Activated gamma-delta T cell treated with Interleukin-2 at 50 U/mL for 16 hours (primary cell): ENCODE results near the gene RNF214.
"Not testable (repeated sequence)": the region's sequence is repeated elsewhere in the genome, so short reads cannot be mapped to it uniquely, and the experiment has no call there.

Experiments
- DNase-seq: peaks from one replicate; pipeline ENCODE4 v3.0.0-alpha.2; 2020

The RNF214 gene

DNA sequence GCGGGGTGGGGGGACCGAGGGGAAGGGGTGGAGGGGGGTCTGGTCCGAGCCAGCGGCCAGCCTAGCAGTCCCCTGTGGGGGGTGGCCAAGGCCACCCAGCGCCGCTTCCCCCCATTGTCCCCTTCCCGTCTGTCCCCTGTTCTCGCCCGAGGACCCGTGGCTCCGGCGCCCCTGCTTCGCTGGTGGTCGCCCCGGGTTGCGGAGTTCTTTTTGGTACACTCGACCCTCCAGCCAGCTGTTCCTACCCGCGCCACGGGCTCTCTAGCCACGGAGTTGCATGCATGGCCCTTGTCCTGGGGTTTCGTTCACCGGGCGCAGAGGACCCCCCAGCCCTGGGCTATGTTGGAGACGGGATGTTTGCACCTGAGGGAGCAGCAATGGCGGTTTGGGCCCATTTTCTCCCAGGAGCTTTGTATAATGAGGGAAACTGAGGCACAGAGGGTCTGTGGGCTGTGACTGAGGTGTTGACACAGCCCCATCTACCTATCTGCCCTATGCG is 489 bp downstream of the RNF214 start:
- DNase-seq: no peak

DNA sequence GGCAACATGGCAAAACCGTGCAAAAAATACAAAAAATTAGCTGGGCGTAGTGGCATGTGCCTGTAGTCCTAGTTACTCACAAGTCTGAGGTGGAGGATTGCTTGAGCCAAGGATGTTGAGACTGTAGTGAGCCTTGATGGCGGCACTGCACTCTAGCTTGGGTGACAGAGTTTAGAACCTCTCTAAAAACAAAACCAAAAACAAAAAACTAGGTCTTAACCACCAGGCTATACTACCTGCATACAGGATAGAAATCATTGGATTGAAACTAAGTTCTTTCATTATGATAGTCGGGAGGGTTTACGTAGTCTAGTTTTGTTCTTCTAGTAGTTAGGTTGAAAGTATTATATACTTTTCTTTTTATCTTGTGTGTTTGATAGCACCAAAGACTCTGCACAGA is 5.8 kb downstream of the RNF214 start:
- DNase-seq: no peak

DNA sequence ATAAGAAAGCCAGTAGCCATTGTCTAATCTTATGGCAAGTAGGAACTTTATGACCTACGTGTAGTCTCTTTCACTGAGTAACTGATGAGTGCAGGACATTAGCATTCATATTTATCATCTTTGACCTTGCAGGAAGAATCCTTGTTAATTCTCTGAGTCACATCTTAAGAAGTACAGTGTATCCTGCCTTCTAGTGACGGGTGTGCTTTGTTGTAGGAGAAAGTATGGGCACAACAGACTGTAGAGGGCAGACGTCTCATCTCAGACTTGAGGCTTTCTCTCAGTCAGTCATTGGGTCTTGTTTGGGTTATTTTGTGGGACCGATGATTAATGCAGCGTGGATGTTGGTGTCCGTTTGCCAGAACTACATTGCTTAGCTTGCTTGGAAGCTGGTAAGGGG is 6.8 kb downstream of the RNF214 start:
- no peak for DNase-seq

DNA sequence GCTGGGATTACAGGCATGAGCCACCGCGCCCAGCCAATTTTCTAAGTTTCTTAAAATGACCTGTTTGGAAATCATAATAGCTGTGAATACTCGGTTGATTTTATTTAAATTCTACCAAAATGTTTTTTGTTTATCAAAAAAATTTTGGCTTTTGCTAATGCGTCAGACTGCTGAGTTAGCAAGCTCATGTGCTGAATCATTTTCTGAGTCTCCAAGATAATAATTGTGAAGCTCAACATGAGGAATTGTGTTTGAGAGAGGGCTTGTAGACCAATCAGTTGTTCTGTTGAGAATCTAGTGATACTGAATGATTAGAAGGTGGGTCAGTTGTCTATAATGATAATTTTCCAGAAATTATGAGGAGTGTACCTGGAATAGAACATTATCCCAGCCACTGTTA is 15.9 kb downstream of the RNF214 start:
- no peak for DNase-seq

DNA sequence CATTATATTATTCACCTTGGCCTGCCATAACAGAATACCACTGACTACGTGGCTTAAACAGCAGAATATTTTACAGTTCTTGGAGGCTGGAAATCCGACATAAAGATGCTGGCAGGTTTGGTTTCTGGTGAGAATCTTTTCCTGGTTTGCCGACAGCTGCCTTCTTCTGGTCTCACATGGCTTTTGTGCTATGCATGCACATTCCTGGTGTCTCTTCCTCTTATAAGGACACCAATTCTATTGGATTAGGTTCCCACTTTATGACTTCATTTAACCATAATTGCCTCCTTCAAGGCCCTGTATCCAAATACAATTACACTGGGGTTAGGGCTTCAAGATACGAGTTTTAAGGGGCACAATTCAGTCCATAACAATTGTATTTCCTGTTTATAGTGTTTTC is 17.1 kb downstream of the RNF214 start:
- no peak for DNase-seq

DNA sequence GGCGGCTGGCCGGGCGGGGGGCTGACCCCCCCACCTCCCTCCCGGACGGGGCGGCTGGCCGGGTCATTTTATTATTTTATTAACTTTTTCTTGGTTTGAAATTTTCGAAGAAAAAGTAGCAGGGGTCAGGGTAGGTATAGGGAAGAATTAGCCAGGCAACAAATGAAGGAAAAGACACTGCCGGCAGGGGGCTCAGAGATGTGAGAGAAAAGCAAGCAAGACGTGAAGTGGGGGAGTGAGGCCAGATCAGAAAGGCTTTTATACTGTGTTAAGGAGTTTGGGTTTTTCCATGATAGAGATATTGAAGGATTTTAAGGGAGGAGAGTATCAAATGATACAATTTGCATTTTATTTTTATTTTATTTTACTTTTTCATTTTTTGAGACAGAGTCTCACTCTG is 19.0 kb downstream of the RNF214 start:
- no peak for DNase-seq

DNA sequence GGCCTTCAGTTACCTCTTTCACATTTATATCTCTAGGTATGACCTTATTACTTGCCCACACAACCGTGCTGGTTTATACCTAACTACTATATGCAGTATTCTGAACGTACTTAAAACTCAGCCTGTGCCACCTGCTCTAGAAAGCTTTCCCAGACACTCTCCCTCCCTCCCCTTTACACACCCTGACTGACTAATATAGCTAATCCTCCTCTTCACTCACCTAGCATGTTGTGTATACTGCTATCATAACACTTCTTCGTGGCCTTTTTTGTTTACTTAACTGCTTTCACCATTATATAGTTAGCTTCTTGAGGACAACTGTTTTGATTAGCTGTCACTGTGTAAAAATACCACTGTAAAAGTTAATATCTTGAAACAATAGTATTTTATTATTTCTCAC is 23.5 kb downstream of the RNF214 start:
- no peak for DNase-seq

DNA sequence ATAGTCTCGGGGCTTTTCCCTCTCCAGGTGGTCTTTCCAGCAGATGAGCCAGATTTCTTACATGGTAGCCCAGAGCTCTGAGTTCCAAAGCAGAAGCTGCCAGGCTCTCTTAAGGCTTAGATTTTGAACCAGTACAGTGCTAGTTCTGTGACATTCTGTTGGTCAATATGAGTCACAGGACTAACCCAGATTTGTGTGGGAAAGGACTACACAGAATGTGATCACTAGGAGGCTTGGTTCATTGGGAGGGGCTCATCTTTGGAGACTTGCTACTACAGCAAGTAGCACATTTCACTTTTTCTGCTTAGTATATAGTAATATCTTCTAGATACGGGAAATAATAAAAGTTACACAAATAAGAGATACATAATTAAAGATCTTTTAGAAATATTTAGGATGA is 24.1 kb downstream of the RNF214 start:
- DNase-seq: no peak

DNA sequence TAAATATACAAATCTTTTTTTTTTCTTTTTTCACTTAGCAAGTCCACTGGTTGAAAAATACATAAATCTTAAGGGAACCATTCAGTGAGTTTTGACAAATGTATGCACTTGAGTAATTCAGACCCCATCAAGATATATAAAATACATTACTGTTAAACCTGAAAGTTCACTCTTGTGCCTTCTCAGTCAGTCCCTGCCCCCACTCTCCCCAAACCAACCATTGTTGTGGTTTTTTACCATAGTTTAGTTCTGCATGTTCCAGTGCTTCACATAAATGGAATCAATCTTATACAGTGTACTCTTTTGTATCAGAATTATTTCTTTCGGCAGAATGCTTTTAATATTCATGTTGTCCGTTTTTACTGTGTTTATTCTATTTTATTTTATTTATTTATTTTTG is 26.1 kb downstream of the RNF214 start:
- DNase-seq: no peak

DNA sequence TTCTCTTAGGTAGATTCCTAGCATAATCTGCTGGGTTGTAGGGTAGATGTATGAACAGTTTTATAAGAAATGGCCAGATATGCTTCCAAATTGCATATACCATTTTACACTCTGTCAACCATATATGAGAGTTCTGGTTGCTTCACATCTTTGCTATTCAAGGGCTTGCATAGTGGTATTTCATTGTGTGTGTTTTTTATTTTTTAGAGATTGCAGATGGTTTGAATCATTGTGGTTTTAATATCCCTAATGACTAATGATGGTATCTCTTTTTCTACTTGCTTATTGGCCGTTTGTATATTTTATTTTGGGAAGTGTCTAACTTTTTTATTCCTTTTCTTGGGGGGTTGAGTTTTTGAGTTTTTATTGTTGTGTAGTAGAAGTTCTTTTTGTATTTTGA is 26.9 kb downstream of the RNF214 start:
- DNase-seq: no peak

DNA sequence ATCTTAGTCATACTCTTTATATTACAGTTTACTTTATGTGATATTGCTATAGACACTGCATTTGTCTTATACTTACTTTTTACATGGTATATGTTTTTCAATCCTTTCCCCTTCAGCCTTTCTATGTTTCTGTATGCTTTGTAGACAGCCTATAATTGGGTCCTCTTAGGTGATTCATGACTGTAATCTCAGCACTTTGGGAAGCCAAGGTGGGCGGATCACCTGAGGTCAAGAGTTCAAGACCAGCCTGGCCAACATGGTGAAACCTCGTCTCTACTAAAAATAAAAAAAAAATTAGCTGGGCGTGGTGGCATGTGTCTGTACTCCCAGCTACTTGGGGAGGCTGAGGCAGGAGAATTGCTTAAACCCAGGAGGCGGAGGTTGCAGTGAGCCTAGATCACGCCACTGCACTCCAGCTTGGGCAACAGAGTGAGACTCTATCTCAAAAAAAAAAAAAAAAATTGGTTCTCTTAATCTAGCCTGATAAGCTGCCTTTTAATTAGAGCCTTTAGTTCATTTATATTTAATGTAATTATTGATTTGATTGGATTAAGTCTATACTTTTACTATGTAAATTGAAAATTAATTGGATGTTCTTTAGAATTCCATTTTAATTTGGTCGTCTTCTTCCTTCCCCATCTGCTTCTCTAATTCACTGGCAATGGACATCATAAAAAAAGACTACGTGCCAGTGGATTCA is 32.3 kb downstream of the RNF214 start:
- not testable (repeated sequence) for DNase-seq

DNA sequence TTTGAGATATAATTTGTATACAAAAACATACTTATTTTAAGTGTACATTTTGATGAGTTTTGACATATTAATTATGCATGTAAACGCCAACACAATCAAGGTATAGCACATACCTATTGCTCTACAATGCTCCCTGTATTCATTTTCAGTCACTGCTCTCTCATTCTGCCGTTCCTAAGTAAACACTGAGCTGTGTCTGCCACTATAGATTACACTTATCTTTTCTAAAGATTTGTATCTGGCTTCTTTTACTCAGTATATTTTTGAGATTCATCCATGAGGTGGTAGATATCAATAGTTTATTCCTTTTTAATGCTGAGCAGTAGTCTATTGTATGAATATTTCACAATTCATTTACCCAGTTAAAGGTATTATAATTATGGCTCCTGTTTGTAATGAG is 33.3 kb downstream of the RNF214 start:
- no peak for DNase-seq

DNA sequence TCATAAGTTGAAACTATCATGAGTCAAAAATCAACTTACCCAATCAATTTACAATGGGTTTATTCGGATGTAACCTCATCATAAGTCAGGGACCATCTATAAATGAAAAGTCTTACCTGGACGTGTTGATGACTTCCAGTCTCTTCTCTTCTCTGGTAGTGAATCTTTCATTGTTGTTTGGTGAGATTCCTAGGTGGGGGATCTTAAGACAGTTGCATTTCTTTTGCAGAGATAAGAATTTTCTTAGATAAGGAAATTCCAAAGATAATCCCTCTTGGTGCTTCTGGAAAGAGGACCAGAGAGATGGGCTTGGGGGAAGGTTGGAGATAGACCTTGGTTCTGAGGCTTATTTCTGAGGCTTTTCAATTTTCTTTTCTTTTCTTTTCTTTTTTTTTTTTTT is 37.4 kb downstream of the RNF214 start:
- no peak for DNase-seq

DNA sequence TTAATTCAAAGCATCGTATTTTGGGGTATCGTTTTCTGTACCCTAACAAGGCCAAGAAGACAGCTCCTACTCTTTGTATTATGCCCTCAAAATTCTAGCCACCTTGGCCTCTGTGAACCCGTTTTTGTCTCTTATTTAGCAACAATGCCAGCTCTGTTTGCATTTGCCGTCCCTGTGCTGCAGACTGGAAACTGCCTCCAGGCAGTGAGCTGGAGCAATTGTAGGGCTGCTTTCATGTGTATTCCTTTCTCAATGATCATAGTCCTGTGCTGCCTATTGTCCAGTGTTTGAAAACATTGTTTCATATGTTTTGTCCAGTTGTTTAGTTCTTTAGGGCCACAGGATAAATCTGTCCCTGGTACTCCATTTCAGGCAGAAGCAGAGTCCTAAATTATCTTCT is 38.7 kb downstream of the RNF214 start:
- DNase-seq: no peak

DNA sequence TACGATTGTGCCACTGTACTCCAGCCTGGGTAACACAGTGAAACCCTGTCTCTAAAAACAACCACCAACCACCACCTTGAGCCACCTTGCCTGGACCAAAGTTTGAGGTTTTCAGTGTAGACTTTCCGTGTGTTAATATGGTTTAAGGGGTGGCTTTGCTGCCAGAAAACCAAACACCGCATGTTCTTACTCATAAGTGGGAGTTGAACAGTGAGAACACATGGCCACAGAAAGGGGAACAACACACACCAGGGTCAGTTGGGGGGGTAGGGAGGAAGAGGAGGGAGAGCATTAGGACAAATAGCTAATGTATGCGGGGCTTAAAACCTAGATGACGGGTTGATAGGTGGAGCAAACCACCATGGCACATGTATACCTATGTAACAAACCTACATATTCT is 39.7 kb downstream of the RNF214 start:
- not testable (repeated sequence) for DNase-seq

DNA sequence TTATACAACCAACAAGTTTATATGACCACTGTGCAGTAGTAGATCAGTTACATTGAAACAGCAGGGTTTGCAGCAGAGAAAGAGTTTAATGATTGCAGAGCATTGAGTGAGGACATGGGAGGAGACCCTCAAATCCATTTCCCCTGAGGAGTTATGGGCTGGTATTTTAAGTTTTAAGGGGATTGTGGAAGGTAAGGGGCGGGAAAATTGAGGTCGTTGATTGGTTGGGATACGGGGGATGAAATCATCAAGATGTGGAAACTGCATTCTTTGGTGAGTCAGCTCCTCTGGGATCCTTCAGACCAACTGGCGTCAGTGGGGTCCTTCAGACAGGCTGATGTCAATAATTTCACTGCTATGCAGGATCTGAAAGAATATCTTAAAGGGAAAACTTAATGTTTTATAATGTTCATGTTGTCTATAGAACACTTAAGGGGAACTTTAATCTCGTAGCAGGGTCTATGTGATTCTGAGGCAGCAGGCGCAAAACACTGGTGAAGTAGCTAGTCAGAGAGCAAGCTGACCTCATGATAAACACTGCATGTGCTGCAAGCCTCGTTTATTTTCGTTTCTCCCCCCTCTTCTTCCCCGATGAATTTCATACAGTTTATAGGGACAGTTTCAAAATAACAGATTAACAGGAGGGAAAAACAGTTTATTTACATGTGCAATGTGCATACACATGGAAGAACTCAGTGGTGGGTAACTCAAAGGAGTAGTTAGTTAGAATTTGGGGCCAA is 41.2 kb downstream of the RNF214 start:
- DNase-seq: no peak

DNA sequence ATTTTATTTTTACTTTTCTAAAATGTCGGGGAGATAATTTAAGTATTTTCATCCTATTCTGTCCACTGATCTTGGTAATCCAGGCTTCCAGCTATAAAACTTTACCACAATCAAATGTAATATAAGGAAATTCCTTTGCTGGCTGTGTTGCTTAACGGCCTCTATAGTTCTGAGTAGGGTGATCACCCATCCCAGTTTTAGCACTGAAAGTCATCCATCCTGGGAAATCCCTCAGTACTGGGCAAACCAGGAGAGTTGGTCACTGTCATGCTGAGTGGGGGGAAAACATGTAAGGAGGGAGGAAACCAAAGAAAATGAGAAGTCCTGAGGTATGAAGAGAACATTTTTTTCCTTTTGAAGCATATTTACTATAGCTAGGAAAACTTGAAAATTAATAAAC is 45.9 kb downstream of the RNF214 start:
- no peak for DNase-seq

DNA sequence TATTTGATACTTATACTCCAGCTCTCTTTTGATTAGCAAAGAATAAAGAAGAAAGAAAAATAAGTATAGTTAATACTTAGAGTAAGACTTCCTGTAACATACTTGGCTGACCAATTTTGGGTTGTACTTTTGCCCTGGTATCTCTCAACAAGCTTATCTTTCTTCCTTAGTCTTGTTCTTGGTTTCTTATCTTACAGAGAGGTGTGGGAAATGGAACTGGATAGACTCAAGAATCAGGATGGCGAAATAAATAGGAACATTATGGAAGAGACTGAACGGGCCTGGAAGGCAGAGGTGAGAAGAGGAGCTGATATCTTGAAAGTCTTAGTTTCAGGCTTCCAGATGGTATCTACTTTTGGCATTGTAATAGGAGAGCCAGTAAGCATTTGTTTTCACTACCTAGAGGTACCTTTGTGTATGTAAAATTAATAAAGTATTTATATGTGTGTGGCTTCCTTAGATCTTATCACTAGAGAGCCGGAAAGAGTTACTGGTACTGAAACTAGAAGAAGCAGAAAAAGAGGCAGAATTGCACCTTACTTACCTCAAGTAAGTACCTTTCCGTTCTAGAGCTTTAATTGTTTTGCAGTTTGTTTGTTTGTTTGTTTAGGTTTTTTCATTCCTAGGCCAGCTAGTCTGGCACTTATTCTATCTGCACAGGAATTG is 47.4 kb downstream of the RNF214 start:
- no peak for DNase-seq

DNA sequence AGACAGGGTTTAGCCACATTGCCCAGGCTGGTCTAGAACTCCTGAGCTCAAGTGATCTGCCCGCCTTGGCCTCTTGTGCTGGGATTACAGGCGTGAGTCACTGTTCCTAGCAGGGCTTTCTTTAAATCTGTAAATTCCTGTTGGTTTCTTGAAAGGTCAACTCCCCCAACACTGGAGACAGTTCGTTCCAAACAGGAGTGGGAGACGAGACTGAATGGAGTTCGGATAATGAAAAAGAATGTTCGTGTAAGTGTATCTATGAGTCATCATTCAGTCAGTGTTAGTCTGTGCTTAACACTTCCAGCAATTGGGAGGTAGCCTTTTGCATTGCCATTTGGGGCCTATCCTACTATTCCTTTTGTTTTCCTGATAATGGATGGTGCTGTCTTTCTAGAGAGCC is 48.7 kb downstream of the RNF214 start:
- DNase-seq: no peak

DNA sequence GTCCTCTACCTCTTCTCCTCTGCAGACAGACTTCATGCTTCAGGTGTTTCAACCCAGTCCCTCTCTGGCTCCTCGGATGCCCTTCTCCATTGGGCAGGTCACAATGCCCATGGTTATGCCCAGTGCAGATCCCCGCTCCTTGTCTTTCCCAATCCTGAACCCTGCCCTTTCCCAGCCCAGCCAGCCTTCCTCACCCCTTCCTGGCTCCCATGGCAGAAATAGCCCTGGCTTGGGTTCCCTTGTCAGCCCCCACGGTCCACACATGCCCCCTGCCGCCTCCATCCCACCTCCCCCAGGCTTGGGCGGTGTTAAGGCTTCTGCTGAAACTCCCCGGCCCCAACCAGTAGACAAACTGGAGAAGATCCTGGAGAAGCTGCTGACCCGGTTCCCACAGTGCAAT is 49.4 kb downstream of the RNF214 start:
- no peak for DNase-seq

DNA sequence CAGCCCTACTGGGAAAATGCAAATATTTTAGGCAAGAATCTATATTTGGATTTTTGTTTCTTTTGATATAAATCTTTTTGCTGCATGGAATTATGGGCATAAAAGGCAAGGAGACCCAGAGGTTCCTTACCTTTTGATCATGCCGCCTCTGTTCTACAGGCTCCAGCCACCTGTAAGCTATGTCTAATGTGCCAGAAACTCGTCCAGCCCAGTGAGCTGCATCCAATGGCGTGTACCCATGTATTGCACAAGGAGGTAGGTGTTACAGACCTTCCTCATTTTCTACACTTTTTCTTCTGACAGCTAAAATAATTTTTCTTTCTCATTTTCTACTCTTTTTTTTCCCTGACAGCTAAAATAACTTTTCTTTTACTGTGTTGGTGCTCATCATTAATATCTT is 50.5 kb downstream of the RNF214 start:
- no peak for DNase-seq

DNA sequence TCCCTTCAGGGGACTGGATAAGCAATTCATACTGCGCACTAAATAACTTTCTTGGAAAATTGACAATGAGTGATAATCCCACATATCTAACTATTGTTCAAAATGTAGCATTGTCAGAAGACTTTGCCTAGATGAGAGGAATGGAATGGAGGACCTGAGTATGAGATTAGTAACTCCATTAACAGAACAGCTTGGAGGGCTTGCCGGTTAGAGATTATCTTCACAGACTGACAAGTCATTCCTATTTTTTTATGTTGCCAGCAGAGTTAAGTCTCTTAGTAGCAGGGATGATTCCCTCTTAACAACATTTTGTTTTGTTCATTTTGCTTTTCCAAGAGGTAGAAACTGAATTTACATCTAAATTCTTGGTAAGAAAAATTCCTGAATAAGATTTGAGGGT is 51.6 kb downstream of the RNF214 start:
- no peak for DNase-seq

DNA sequence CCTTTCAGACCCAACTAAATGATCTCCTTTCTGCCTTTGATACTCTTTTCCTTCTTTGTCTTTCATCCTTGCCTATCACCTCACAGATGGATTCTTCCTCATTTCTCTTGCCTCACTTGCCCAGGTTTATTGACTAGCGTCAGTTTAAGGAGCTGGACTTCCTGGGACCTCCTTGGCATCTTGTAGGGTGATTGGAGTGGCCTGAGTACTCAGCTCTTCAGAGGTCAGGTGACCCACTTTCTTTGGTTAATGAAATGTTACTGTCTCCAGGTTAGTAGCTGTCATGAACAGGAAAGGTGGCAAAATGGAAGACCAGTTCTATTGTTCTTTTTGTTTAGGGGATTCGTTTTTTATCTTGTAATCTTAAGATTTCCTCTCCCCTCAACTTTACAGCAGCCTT is 54.1 kb downstream of the RNF214 start:
- no peak for DNase-seq

DNA sequence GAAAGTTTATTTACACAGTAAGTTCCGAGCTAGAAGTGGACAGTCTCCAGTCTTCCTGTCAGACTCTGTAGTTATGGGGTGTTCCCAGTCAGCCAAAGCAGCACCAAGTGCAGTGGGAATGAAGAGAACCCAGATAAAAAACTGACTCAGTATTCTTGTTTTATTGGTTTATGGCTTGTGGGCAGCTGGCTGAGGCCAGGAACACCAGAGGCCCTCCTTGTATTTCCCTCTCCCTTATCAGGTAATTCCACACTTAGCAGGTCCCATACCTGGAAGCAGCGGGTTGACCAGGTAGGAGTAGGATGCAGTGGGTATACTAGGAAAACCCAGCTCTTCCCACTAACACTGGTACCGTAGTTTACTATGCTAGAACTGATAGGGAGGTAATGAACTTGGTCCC is 55.2 kb downstream of the RNF214 start:
- DNase-seq: no peak
